HCT116 (cell line): ENCODE results near the gene MAP2K5.

Experiments
- CEBPB ChIP-seq: IDR thresholded peaks from 2 replicates; pipeline ENCODE4 v1.6.1; 2012; ENCODE audit warnings: low read depth
- EZH2 ChIP-seq: fragments of 200-600 bp; sonication (generic); IDR thresholded peaks from 2 replicates; pipeline ENCODE4 v1.6.1; 2017; ENCODE audit warnings: antibody characterized with exemption, mixed run types
- FOSL1 ChIP-seq: IDR thresholded peaks from 2 replicates; pipeline ENCODE4 v1.6.1; 2012; ENCODE audit warnings: low read depth
- JUND ChIP-seq: IDR thresholded peaks from 2 replicates; pipeline ENCODE4 v1.6.1; 2012
- POLR2A ChIP-seq: IDR thresholded peaks from 2 replicates; pipeline ENCODE4 v1.7.0; 2011; ENCODE audit warnings: borderline replicate concordance; ENCODE audit not compliant: insufficient read depth, insufficient read length; ENCODE audit errors: extremely low read depth
- TF ChIP-seq, protein P1 (sequence below), 3 experiments: fragments of 200-600 bp in 1 of 3; sonication (generic) in 1 of 3; IDR thresholded peaks in 2 of 3; conservative IDR thresholded peaks in 1 of 3; 2 replicates each; pipeline ENCODE4 v1.5.1; 2012 to 2017; ENCODE audit warnings: low read depth in 2 of 3, low read length in 2 of 3, antibody characterized with exemption in 1 of 3, borderline replicate concordance in 1 of 3, control low read depth in 1 of 3, mild to moderate bottlenecking in 1 of 3, mixed read lengths in 1 of 3, mixed run types in 1 of 3, moderate library complexity in 1 of 3; ENCODE audit not compliant: insufficient read depth in 1 of 3
- TF ChIP-seq, protein P2 (sequence below): IDR thresholded peaks from 2 replicates; pipeline ENCODE4 v1.6.1; 2012; ENCODE audit warnings: low read depth
- TF ChIP-seq, protein P3 (sequence below): IDR thresholded peaks from 2 replicates; pipeline ENCODE4 v1.6.1; 2012

DNA sequence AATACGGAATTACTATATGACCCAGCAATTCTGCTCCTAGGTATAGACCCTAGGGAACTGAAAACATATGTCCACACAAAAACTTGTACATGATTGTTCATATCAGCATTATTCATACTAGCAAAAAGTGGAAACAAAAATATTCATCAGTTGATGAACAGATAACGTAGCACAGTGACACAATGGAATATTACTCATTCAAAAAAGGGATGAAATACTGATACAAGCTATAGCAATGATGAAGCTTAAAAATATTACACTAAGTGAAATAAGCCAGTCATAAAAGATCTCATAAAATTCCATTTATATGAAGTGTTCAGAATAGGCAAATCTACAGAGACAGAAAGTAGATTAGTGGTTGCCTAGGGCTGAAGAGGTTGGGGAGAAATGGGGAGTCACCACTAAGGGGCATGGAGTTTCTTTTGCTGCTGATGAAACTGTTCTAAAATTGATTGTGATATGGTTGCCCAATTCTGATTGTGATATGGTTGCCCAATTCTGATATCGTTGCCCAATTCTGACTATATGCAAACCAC is 11.1 kb upstream of the MAP2K5 start:
- TF ChIP-seq, protein P1, sequence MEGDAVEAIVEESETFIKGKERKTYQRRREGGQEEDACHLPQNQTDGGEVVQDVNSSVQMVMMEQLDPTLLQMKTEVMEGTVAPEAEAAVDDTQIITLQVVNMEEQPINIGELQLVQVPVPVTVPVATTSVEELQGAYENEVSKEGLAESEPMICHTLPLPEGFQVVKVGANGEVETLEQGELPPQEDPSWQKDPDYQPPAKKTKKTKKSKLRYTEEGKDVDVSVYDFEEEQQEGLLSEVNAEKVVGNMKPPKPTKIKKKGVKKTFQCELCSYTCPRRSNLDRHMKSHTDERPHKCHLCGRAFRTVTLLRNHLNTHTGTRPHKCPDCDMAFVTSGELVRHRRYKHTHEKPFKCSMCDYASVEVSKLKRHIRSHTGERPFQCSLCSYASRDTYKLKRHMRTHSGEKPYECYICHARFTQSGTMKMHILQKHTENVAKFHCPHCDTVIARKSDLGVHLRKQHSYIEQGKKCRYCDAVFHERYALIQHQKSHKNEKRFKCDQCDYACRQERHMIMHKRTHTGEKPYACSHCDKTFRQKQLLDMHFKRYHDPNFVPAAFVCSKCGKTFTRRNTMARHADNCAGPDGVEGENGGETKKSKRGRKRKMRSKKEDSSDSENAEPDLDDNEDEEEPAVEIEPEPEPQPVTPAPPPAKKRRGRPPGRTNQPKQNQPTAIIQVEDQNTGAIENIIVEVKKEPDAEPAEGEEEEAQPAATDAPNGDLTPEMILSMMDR (IDR thresholded peaks at IDR 0.05 in 2 of 3, conservative IDR thresholded peaks at IDR 0.05 in 1 of 3; ENCODE audit: borderline replicate concordance in 1 of 3, insufficient read depth in 1 of 3, low read depth in 2 of 3, low read length in 2 of 3) = no peak
- TF ChIP-seq FOSL1 = no peak
- no peak for TF ChIP-seq CEBPB
- TF ChIP-seq, protein P2, sequence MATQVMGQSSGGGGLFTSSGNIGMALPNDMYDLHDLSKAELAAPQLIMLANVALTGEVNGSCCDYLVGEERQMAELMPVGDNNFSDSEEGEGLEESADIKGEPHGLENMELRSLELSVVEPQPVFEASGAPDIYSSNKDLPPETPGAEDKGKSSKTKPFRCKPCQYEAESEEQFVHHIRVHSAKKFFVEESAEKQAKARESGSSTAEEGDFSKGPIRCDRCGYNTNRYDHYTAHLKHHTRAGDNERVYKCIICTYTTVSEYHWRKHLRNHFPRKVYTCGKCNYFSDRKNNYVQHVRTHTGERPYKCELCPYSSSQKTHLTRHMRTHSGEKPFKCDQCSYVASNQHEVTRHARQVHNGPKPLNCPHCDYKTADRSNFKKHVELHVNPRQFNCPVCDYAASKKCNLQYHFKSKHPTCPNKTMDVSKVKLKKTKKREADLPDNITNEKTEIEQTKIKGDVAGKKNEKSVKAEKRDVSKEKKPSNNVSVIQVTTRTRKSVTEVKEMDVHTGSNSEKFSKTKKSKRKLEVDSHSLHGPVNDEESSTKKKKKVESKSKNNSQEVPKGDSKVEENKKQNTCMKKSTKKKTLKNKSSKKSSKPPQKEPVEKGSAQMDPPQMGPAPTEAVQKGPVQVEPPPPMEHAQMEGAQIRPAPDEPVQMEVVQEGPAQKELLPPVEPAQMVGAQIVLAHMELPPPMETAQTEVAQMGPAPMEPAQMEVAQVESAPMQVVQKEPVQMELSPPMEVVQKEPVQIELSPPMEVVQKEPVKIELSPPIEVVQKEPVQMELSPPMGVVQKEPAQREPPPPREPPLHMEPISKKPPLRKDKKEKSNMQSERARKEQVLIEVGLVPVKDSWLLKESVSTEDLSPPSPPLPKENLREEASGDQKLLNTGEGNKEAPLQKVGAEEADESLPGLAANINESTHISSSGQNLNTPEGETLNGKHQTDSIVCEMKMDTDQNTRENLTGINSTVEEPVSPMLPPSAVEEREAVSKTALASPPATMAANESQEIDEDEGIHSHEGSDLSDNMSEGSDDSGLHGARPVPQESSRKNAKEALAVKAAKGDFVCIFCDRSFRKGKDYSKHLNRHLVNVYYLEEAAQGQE = no peak
- TF ChIP-seq, protein P3, sequence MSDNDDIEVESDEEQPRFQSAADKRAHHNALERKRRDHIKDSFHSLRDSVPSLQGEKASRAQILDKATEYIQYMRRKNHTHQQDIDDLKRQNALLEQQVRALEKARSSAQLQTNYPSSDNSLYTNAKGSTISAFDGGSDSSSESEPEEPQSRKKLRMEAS = no peak
- TF ChIP-seq JUND = no peak
- no peak for TF ChIP-seq EZH2
- TF ChIP-seq POLR2A = no peak
